Dermis blood vessel endothelial cell (primary cell): ENCODE data around the gene ZSWIM6. TPM values are rescaled to one million over a fixed set of nuclear protein-coding genes. Genes with fewer than 3 reads are reported as not detected.
"Not testable (repeated sequence)": the region's sequence is repeated elsewhere in the genome, so short reads cannot be mapped to it uniquely, and the experiment has no call there.

Source experiments
- DNase-seq: peaks from one replicate; pipeline ENCODE4 v3.0.0; 2010
- total RNA-seq: library from RNA; depleted of rRNA; stranded (reverse); fragments of >200 nt; gene quantifications from 2 replicates; pipeline ENCODE4 v1.2.3, GENCODE V29; 2014

Gene ZSWIM6
- total RNA-seq, 1 donor from 2014 or later = 9.4 TPM

- DNase-seq = no peak
These were observed 34.6 kb downstream of the ZSWIM6 start for GRCh38 chr5:61366497-61367240.

GRCh38 chr5:61370506-61370905 is 38.4 kb downstream of the ZSWIM6 start:
- peak; percentile 21 for DNase-seq

- DNase-seq = no peak
These were observed 39.4 kb downstream of the ZSWIM6 start for GRCh38 chr5:61371474-61371873.

- no peak for DNase-seq
These were observed 47.6 kb downstream of the ZSWIM6 start for GRCh38 chr5:61379677-61380076.

GRCh38 chr5:61381968-61382367 is 49.9 kb downstream of the ZSWIM6 start:
- no peak for DNase-seq

- DNase-seq = no peak
These were observed 53.6 kb downstream of the ZSWIM6 start for GRCh38 chr5:61385627-61386026.

GRCh38 chr5:61386045-61386800 is 54.2 kb downstream of the ZSWIM6 start:
- no peak for DNase-seq

- no peak for DNase-seq
These were observed 57.6 kb downstream of the ZSWIM6 start for GRCh38 chr5:61389609-61390008.

- DNase-seq = no peak
These were observed 62.1 kb downstream of the ZSWIM6 start for GRCh38 chr5:61394078-61394704.

GRCh38 chr5:61394793-61395192 is 62.7 kb downstream of the ZSWIM6 start:
- DNase-seq = no peak

- peak; percentile 34 for DNase-seq
These were observed 65.2 kb downstream of the ZSWIM6 start for GRCh38 chr5:61397238-61397637.

- no peak for DNase-seq
These were observed 65.9 kb downstream of the ZSWIM6 start for GRCh38 chr5:61397937-61398336.

- no peak for DNase-seq
These were observed 66.4 kb downstream of the ZSWIM6 start for GRCh38 chr5:61398440-61398839.

- no peak for DNase-seq
These were observed 67.6 kb downstream of the ZSWIM6 start for GRCh38 chr5:61399679-61400078.

GRCh38 chr5:61401726-61402125 is 69.7 kb downstream of the ZSWIM6 start:
- peak; percentile 51 for DNase-seq

GRCh38 chr5:61402244-61402823 is 70.3 kb downstream of the ZSWIM6 start:
- DNase-seq = no peak

- no peak for DNase-seq
These were observed 71.2 kb downstream of the ZSWIM6 start for GRCh38 chr5:61402970-61403900.

GRCh38 chr5:61405511-61406295 is 73.6 kb downstream of the ZSWIM6 start:
- DNase-seq = no peak

- DNase-seq = not testable (repeated sequence)
These were observed 74.4 kb downstream of the ZSWIM6 start for GRCh38 chr5:61406497-61406896.

- DNase-seq = no peak
These were observed 75.7 kb downstream of the ZSWIM6 start for GRCh38 chr5:61407706-61408270.
